B cell (primary cell): ENCODE measurements around the gene ADK. TPM values are rescaled to one million over a fixed set of nuclear protein-coding genes. Genes with fewer than 3 reads are reported as not detected.

Experiments used
- ATAC-seq: fragments of 200-7000 bp; cut with Tn5 transposase; one replicate; pipeline ENCODE4 v1.10.0; 2021; ENCODE audit warnings: low read depth, mild to moderate bottlenecking, moderate number of reproducible peaks, moderate library complexity
- CTCF ChIA-PET: fragments of 350-600 bp; sonication (Branson Sonifier 250); formaldehyde crosslinking; loops from one replicate; lab custom pipeline; 2021; ENCODE audit warnings: antibody characterized with exemption, inconsistent platforms; lab: Charles Lee
- POLR2A ChIA-PET: fragments of 350-600 bp; sonication (Branson Sonifier 250); formaldehyde crosslinking; loops from one replicate; lab custom pipeline; 2021; ENCODE audit warnings: antibody characterized with exemption; lab: Charles Lee
- DNase-seq: peaks from one replicate; pipeline ENCODE4 v3.0.0; 2013
- H2AFZ ChIP-seq: 2 replicates; pipeline ENCODE4 v1.6.1; 2012; ENCODE audit warnings: mild to moderate bottlenecking, low read depth, low read length; ENCODE audit not compliant: insufficient read depth, poor library complexity, severe bottlenecking
- H3K27ac ChIP-seq, 2 donors: 1 replicate in 1 of 2; 2 replicates in 1 of 2; pipeline ENCODE4 v1.5.1; 2012 to 2013; ENCODE audit warnings: low read length in 2 of 2, mild to moderate bottlenecking in 2 of 2, moderate library complexity in 1 of 2
- H3K27me3 ChIP-seq, 4 experiments: fragments of 200-600 bp in 1 of 4; sonication (generic) in 1 of 4; replicated peaks in 1 of 4; 1 replicate in 2 of 4; 2 replicates in 2 of 4; pipeline versions ENCODE4 v1.6.1 to v1.7.0; 2013 to 2016; ENCODE audit warnings: low read length in 3 of 4, mild to moderate bottlenecking in 2 of 4, mixed read lengths in 1 of 4, moderate library complexity in 1 of 4; ENCODE audit not compliant: insufficient read depth in 4 of 4, control insufficient read depth in 3 of 4; ENCODE audit errors: control extremely low read depth in 1 of 4
- H3K36me3 ChIP-seq, 2 experiments: replicated peaks in 1 of 2; 1 replicate in 1 of 2; 2 replicates in 1 of 2; pipeline versions ENCODE4 v1.6.1 to v1.7.1; 2013; ENCODE audit warnings: low read length in 1 of 2; ENCODE audit not compliant: insufficient read depth in 2 of 2, control insufficient read depth in 1 of 2; ENCODE audit errors: control extremely low read depth in 1 of 2, extremely low read depth in 1 of 2
- H3K4me1 ChIP-seq, 2 donors: fragments of 200-600 bp in 1 of 2; sonication (generic) in 1 of 2; 1 replicate in 1 of 2; 2 replicates in 1 of 2; pipeline versions ENCODE4 v1.5.1 to v1.6.1; 2013 to 2017; ENCODE audit warnings: low read length in 2 of 2; ENCODE audit not compliant: control insufficient read depth in 2 of 2, insufficient read depth in 2 of 2
- H3K4me2 ChIP-seq: replicated peaks from 2 replicates; pipeline ENCODE3; 2012; ENCODE audit warnings: mild to moderate bottlenecking, low read depth, low read length; ENCODE audit not compliant: poor library complexity, severe bottlenecking
- H3K4me3 ChIP-seq, 5 experiments: fragments of 200-600 bp in 1 of 5; sonication (generic) in 1 of 5; 1 replicate in 3 of 5; 2 replicates in 2 of 5; pipeline versions ENCODE4 v1.5.1 to v1.7.0; 2011 to 2016; ENCODE audit warnings: low read length in 4 of 5, mild to moderate bottlenecking in 4 of 5, low read depth in 2 of 5, control low read depth in 1 of 5, moderate library complexity in 1 of 5; ENCODE audit not compliant: insufficient read depth in 1 of 5; ENCODE audit errors: control extremely low read depth in 1 of 5, extremely low read depth in 1 of 5
- H3K79me2 ChIP-seq: fragments of 200-600 bp; sonication (generic); one replicate; pipeline ENCODE4 v1.6.0; 2016; ENCODE audit warnings: low read length; ENCODE audit not compliant: control insufficient read depth, insufficient read depth
- H3K9ac ChIP-seq: fragments of 200-600 bp; sonication (generic); 2 replicates; pipeline ENCODE4 v1.6.1; 2017; ENCODE audit warnings: mild to moderate bottlenecking, low read length, moderate library complexity
- H3K9me3 ChIP-seq, 3 donors: one replicate each; pipeline versions ENCODE4 v1.6.1 to v1.7.1; 2013; ENCODE audit warnings: low read length in 2 of 3; ENCODE audit not compliant: control insufficient read depth in 2 of 3, insufficient read depth in 1 of 3; ENCODE audit errors: control extremely low read depth in 1 of 3
- H4K20me1 ChIP-seq: 2 replicates; pipeline ENCODE4 v1.6.0; 2012; ENCODE audit warnings: mild to moderate bottlenecking, low read length; ENCODE audit not compliant: insufficient read depth, control insufficient read depth, poor library complexity, severe bottlenecking
- H3K27ac Mint-ChIP-seq: one replicate; pipeline ENCODE4 v1.8.0; 2021; ENCODE audit warnings: mixed read lengths
- H3K27me3 Mint-ChIP-seq: one replicate; pipeline ENCODE4 v1.8.0; 2021; ENCODE audit warnings: mixed read lengths
- H3K4me1 Mint-ChIP-seq: one replicate; pipeline ENCODE4 v1.8.0; 2021; ENCODE audit warnings: mixed read lengths
- H3K4me3 Mint-ChIP-seq: one replicate; pipeline ENCODE4 v1.8.0; 2021; ENCODE audit warnings: mixed read lengths
- H3K9me3 Mint-ChIP-seq: one replicate; pipeline ENCODE4 v1.8.0; 2022; ENCODE audit warnings: mixed read lengths; ENCODE audit not compliant: insufficient read depth
- CTCF ChIP-seq: fragments of 200-600 bp; IDR thresholded peaks from one replicate; pipeline ENCODE4 v1.8.0; 2022; ENCODE audit warnings: antibody characterized with exemption, mild to moderate bottlenecking
- EZH2 ChIP-seq: IDR thresholded peaks from 2 replicates; pipeline ENCODE4 v1.6.1; 2012; ENCODE audit warnings: borderline replicate concordance, low read depth, mild to moderate bottlenecking, moderate library complexity, low read length; ENCODE audit not compliant: insufficient read depth, poor library complexity, severe bottlenecking
- WGBS: methylation state at CpG from one replicate; pipeline ENCODE4 v1.1.5; 2013; ENCODE audit warnings: missing lambda C conversion rate; ENCODE audit not compliant: insufficient coverage; 5-methylcytosine and 5-hydroxymethylcytosine counted together
- intact Hi-C: fragments of 100-400 bp; cut with micrococcal nuclease; formaldehyde crosslinking; loops from one replicate; pipeline ENCODE4 v1.10.0; 2022
- polyA plus RNA-seq: library from polyadenylated mRNA; depleted of rRNA; stranded (reverse); fragments of >200 nt; gene quantifications from 2 replicates; pipeline ENCODE4 v1.2.3, GENCODE V29; 2012
- total RNA-seq, 2 donors: library from RNA; stranded (reverse); fragments of 120-200 nt in 1 of 2; gene quantifications; 1 replicate in 1 of 2; 2 replicates in 1 of 2; pipeline versions ENCODE4 v1.2.3 to v1.2.4, GENCODE V29; 2013 to 2022

The ADK gene
- total and polyA plus RNA-seq, 2 donors (not counting 1 experiment from before 2014, with no cell fraction given), result 37.2 to 52.6 TPM

- H4K20me1 ChIP-seq, result no peaks in the 10 kb centered on the region
- peaks cover 0 to 4% (median 0%) of the 10 kb centered on the region in 3 donors for H3K9me3 ChIP-seq
- no peak overlapping the region for H3K9ac ChIP-seq
- ChIA-PET CTCF (no interaction called here), POLR2A (no interaction called here)
- peaks cover 3 to 9% of the 10 kb centered on the region in 2 experiments for H3K36me3 ChIP-seq
- ATAC-seq, result no peak
- no peaks in the 10 kb centered on the region for H3K27me3 Mint-ChIP-seq
- TF ChIP-seq CTCF (no peak), EZH2 (no peak)
- no peaks in the 10 kb centered on the region for H3K4me1 ChIP-seq
- H3K4me1 Mint-ChIP-seq, result peaks cover 13% of the 10 kb centered on the region
- H3K9me3 Mint-ChIP-seq, result no peaks in the 10 kb centered on the region
- no peak for DNase-seq
- H3K27me3 ChIP-seq, result no peaks in the 10 kb centered on the region
- no peak overlapping the region for H3K4me3 ChIP-seq
- intact Hi-C loops, result no loop called here
- H3K79me2 ChIP-seq, result no peaks in the 10 kb centered on the region
- H3K27ac Mint-ChIP-seq, result no peak overlapping the region
- 100% methylated on average over 1 of the region's 1 CpG for WGBS
- no peak overlapping the region for H3K27ac ChIP-seq
- H3K4me2 ChIP-seq, result no peak overlapping the region
- no peak overlapping the region for H2AFZ ChIP-seq
- no peak overlapping the region for H3K4me3 Mint-ChIP-seq
These were observed 490.6 kb downstream of the ADK start for GRCh38 chr10:74641659-74642058.

- H3K27ac Mint-ChIP-seq, result no peak overlapping the region
- no peaks in the 10 kb centered on the region for H3K4me1 ChIP-seq
- H4K20me1 ChIP-seq, result no peaks in the 10 kb centered on the region
- CTCF ChIA-PET, result interaction anchor here (1.6 kb wide), 1 partner anchor 377 kb away, joined by 3 read pairs; no protein-coding TSS in a partner anchor
- no peaks in the 10 kb centered on the region for H3K79me2 ChIP-seq
- H3K9me3 ChIP-seq, result peaks cover 0 to 4% (median 0%) of the 10 kb centered on the region in 3 donors
- no peak overlapping the region for H3K4me2 ChIP-seq
- no peaks in the 10 kb centered on the region for H3K27me3 Mint-ChIP-seq
- DNase-seq, result no peak
- H3K27me3 ChIP-seq, result no peaks in the 10 kb centered on the region
- H2AFZ ChIP-seq, result no peak overlapping the region
- H3K4me1 Mint-ChIP-seq, result peaks cover 13% of the 10 kb centered on the region
- TF ChIP-seq EZH2 (no peak), CTCF (no peak)
- peaks cover 3 to 14% of the 10 kb centered on the region in 2 experiments for H3K36me3 ChIP-seq
- no CpG with 5 or more reads among the region's 1 CpG for WGBS
- H3K4me3 Mint-ChIP-seq, result no peak overlapping the region
- POLR2A ChIA-PET, result interaction anchor here (0.7 kb wide), 1 partner anchor 242 kb away, joined by 5 read pairs; no protein-coding TSS in a partner anchor
- no peak overlapping the region for H3K9ac ChIP-seq
- H3K4me3 ChIP-seq, result no peak overlapping the region
- H3K9me3 Mint-ChIP-seq, result no peaks in the 10 kb centered on the region
- intact Hi-C loops, result no loop called here
- ATAC-seq, result no peak
- no peak overlapping the region for H3K27ac ChIP-seq
These were observed 492.0 kb downstream of the ADK start for GRCh38 chr10:74642901-74643595.
